VCaP (cell line): ENCODE data around the gene SECISBP2.

Source experiments
- H3K27ac ChIP-seq: fragments of 450-650 bp; 2 replicates; pipeline ENCODE4 v1.5.1; 2017
- CTCF ChIP-seq: fragments of 450-650 bp; conservative IDR thresholded peaks from 2 replicates; pipeline ENCODE4 v1.5.1; 2017; ENCODE audit warnings: mild to moderate bottlenecking, moderate library complexity

Gene SECISBP2

GRCh38 chr9:89388084-89388867, 70.0 kb downstream of the SECISBP2 start:
- TF ChIP-seq CTCF: no peak
- H3K27ac ChIP-seq: no peak overlapping the region

GRCh38 chr9:89388868-89389177, 70.5 kb downstream of the SECISBP2 start:
- no peak overlapping the region for H3K27ac ChIP-seq
- TF ChIP-seq CTCF: no peak

- TF ChIP-seq CTCF: no peak
- no peak overlapping the region for H3K27ac ChIP-seq
These were observed 71.8 kb downstream of the SECISBP2 start for GRCh38 chr9:89390068-89390555.

GRCh38 chr9:89390578-89391116, 72.3 kb downstream of the SECISBP2 start:
- no peak for TF ChIP-seq CTCF

GRCh38 chr9:89391585-89391984, 73.3 kb downstream of the SECISBP2 start:
- no peak for TF ChIP-seq CTCF

More at GRCh38 chr9:89390578-89391116, 72.3 kb downstream of the SECISBP2 start:
- H3K27ac ChIP-seq: no peak overlapping the region

GRCh38 chr9:89394412-89394811, 76.1 kb downstream of the SECISBP2 start:
- TF ChIP-seq CTCF: no peak
- no peak overlapping the region for H3K27ac ChIP-seq

More at GRCh38 chr9:89391585-89391984, 73.3 kb downstream of the SECISBP2 start:
- H3K27ac ChIP-seq: no peak overlapping the region

GRCh38 chr9:89395931-89396710, 77.8 kb downstream of the SECISBP2 start:
- TF ChIP-seq CTCF: no peak
- H3K27ac ChIP-seq: no peak overlapping the region
